Peyer's patch (tissue), 4 donors: ENCODE results near the gene MISP. TPM values are rescaled to one million over a fixed set of nuclear protein-coding genes. Genes with fewer than 3 reads are reported as not detected.
"Not testable (repeated sequence)": the region's sequence is repeated elsewhere in the genome, so short reads cannot be mapped to it uniquely, and the experiment has no call there.

ENCODE experiments used
- DNase-seq, 3 donors: peaks; one replicate each; pipeline ENCODE4 v3.0.0-alpha.2; 2017 to 2019
- H3K27ac ChIP-seq, 4 donors: fragments of 200-600 bp; sonication (generic); one replicate each; pipeline ENCODE4 v1.5.1; 2016 to 2019
- H3K27me3 ChIP-seq, 2 donors: fragments of 200-600 bp; sonication (generic); one replicate each; pipeline ENCODE4 v1.5.1; 2019
- H3K36me3 ChIP-seq, 3 donors: fragments of 200-600 bp; sonication (generic); one replicate each; pipeline ENCODE4 v1.5.1; 2016 to 2019
- H3K4me1 ChIP-seq, 4 donors: fragments of 200-600 bp; sonication (generic); one replicate each; pipeline ENCODE4 v1.5.1; 2016 to 2019
- H3K4me3 ChIP-seq, 4 donors: fragments of 200-600 bp; sonication (generic); 1 replicate in 3 of 4; 2 replicates in 1 of 4; pipeline ENCODE4 v1.5.1; 2016 to 2019; ENCODE audit warnings: mild to moderate bottlenecking in 1 of 4
- H3K9me3 ChIP-seq, 4 donors: fragments of 200-600 bp; sonication (generic); one replicate each; pipeline ENCODE4 v1.5.1; 2016 to 2019; ENCODE audit warnings: mild to moderate bottlenecking in 1 of 4
- POLR2A ChIP-seq, 2 donors: fragments of 450-650 bp; IDR thresholded peaks; one replicate each; pipeline ENCODE4 v1.5.1; 2017; ENCODE audit warnings: antibody characterized with exemption in 2 of 2, mild to moderate bottlenecking in 2 of 2, moderate library complexity in 2 of 2
- total RNA-seq, 4 donors: library from RNA; depleted of rRNA; stranded (reverse); fragments of >200 nt; gene quantifications; one replicate each; pipeline ENCODE4 v1.1.0, GENCODE V29; 2016
- TF ChIP-seq, protein P1 (sequence below), 6 experiments: fragments of 450-650 bp in 4 of 6; fragments of 200-600 bp in 2 of 6; sonication (generic) in 1 of 6; IDR thresholded peaks; one replicate each; pipeline ENCODE4 v1.5.1; 2017 to 2019; ENCODE audit warnings: antibody characterized with exemption in 6 of 6, mild to moderate bottlenecking in 3 of 6, moderate library complexity in 1 of 6

MISP gene, protein sequence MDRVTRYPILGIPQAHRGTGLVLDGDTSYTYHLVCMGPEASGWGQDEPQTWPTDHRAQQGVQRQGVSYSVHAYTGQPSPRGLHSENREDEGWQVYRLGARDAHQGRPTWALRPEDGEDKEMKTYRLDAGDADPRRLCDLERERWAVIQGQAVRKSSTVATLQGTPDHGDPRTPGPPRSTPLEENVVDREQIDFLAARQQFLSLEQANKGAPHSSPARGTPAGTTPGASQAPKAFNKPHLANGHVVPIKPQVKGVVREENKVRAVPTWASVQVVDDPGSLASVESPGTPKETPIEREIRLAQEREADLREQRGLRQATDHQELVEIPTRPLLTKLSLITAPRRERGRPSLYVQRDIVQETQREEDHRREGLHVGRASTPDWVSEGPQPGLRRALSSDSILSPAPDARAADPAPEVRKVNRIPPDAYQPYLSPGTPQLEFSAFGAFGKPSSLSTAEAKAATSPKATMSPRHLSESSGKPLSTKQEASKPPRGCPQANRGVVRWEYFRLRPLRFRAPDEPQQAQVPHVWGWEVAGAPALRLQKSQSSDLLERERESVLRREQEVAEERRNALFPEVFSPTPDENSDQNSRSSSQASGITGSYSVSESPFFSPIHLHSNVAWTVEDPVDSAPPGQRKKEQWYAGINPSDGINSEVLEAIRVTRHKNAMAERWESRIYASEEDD
- 100 to 1,000 TPM; 116 to 828 (median 637) TPM for total RNA-seq

DNA sequence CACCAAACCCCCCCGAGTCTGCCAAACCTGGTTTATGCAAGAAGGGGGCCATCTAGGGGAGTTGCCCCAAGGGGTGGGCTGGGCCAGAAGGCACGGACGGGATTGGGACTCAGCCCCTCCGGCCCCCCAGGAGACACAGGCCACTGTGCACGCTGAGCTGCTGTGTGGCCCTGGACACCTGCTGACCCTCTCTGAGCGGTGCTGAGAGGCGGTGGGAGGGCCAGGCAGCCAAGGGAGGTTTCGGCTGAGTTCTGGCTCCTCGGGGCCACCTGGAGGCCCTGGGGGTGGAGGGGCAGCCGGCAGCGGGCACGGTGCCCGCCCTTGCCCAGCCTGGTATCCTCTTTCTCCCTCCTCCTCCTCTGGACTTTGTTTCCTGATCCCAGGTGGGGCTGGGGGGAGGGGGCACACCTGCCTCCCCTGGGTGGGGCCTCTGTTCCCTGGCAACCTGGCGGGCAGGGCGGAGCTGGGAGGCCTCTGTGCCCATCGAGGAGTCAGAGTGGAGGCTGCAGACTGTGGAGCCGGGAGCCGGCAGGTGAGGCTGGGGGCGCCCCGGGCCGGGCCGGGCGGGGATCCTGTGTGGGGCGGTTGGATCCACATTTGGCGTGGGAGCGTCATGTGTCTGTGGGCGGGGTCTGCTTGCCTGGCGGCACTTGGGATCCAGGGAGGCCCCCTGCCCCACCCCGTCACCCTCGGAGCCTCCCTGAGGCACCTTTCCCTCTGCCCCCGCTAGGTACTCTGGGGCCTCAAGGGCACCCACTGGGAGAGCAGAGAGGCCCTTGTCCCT, at the start of gene MISP:
MISP (plus strand) TSS at position 473 of the 784 bp plus-strand sequence. CDS start 5,835 bp downstream, outside the sequence.
- peak; percentile 84 to 89 for TF ChIP-seq POLR2A (IDR thresholded peaks at IDR 0.05)
- TF ChIP-seq, protein P1, sequence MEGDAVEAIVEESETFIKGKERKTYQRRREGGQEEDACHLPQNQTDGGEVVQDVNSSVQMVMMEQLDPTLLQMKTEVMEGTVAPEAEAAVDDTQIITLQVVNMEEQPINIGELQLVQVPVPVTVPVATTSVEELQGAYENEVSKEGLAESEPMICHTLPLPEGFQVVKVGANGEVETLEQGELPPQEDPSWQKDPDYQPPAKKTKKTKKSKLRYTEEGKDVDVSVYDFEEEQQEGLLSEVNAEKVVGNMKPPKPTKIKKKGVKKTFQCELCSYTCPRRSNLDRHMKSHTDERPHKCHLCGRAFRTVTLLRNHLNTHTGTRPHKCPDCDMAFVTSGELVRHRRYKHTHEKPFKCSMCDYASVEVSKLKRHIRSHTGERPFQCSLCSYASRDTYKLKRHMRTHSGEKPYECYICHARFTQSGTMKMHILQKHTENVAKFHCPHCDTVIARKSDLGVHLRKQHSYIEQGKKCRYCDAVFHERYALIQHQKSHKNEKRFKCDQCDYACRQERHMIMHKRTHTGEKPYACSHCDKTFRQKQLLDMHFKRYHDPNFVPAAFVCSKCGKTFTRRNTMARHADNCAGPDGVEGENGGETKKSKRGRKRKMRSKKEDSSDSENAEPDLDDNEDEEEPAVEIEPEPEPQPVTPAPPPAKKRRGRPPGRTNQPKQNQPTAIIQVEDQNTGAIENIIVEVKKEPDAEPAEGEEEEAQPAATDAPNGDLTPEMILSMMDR (IDR thresholded peaks at IDR 0.05) = no peak
- Histone ChIP-seq H3K27me3 (no peaks in the 10 kb centered on the region), H3K27ac (peak within 1 kb of the TSS in 3 of 4 donors; percentile 98 to 99 (median 98)), H3K36me3 (peaks cover 0 to under 1% (median 0%) of the 10 kb centered on the region in 3 donors), H3K9me3 (peaks cover 0 to 11% (median 0%) of the 10 kb centered on the region in 4 donors), H3K4me3 (peak within 1 kb of the TSS in 3 of 4 donors; percentile 41 to 63 (median 58)), H3K4me1 (peaks cover 0 to 26% (median 0%) of the 10 kb centered on the region in 4 donors)
- DNase-seq = peak in 2 of 3 donors; percentile 91 to 98

DNA sequence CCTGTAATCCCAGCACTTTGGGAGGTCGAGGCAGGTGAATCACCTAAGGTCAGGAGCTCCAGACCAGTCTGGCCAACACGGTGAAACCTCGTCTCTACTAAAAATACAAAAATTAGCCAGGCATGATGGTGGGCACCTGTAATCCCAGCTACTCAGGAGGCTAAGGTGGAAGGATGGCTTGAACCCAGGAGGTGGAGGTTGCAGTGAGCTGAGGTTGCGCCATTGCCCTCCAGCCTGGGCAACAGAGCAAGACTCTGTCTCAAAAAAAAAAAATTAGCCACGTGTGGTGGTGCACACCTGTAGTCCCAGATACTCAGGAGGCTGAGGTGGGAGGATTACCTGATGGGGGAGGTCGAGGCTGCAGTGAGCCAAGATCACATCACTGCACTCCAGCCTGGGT, 48.1 kb upstream of the MISP start:
- peak overlapping the region in 1 of 4 donors; percentile 24 for H3K4me3 ChIP-seq

DNA sequence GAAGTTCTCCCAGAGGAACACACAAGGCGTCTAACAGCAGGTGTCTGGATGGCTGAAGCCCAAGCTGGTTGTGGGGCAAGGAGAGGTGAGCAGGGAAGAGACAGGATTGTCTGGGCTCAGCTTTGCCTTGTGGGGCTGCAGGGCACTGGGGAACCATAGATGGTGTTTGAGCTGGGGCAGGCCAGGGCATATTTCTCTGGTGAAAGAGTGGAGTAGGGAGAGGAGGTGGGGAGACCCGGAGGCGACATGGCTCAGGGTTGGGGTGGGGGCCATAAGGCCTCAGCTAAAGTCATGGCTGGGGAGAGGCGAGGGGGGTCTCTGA, 47.6 kb upstream of the MISP start:
- no peak for DNase-seq
- peaks cover 0 to 8% of the 10 kb centered on the region in 2 donors for H3K27me3 ChIP-seq
- peaks cover 0 to 7% (median 2%) of the 10 kb centered on the region in 4 donors for H3K4me1 ChIP-seq
- H3K36me3 ChIP-seq = no peaks in the 10 kb centered on the region
- H3K27ac ChIP-seq = peak overlapping the region in 1 of 4 donors; percentile 33
- peaks cover 0 to 6% (median 0%) of the 10 kb centered on the region in 4 donors for H3K9me3 ChIP-seq
- no peak for TF ChIP-seq POLR2A (IDR thresholded peaks at IDR 0.05)
- TF ChIP-seq, protein P1 (IDR thresholded peaks at IDR 0.05) = no peak
- peak overlapping the region in 2 of 4 donors; percentile 24 to 27 for H3K4me3 ChIP-seq

More for the DNA sequence above, 48.1 kb upstream of the MISP start:
- H3K36me3 ChIP-seq, DNase-seq, H3K27ac ChIP-seq, H3K9me3 ChIP-seq, H3K27me3 ChIP-seq, H3K4me1 ChIP-seq: not testable (repeated sequence)

DNA sequence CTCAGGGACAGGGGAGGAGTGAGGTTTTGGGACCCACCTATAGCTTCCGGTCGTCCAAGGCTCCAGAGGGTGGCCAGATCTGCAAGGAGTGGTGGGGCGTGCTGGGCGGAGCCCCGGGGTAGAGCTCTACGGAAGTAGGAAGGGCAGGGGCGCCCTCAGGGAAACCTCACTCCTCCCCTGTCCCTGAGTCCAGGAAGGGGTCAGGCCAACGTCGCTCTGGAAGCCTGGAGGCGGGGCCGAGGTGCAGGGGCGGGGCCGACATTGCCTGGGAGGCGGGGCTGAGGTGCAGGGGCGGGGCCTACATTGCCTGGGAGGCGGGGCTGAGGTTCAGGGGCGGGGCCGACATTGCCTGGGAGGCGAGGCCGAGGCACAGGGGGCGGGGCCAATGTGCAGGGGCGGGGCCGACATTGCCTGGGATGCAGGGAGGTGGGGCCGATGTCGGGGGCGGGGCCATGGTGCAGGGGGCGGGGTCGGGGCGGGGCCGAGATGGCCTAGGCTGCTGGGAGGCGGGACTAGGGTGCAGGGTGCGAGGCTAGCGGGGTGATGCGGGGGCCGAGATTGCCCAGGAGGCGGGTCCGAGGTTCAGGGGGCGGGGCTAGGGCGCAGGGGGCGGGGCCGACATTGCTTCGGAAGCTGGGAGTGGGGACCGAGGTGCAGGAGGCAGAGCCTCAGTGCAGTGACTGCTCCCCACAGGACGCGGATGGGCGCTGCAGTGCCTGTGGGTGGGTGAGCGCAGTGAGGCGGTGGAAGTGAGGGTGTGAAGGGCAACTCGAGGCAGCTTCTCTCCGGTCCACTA, 47.1 kb upstream of the MISP start:
- Histone ChIP-seq H3K4me1 (peaks cover 0 to 7% (median 3%) of the 10 kb centered on the region in 4 donors), H3K36me3 (no peaks in the 10 kb centered on the region), H3K4me3 (peak overlapping the region in 2 of 4 donors; percentile 24 to 27), H3K9me3 (peaks cover 0 to 6% (median 0%) of the 10 kb centered on the region in 4 donors), H3K27me3 (peaks cover 0 to 9% of the 10 kb centered on the region in 2 donors), H3K27ac (peak overlapping the region in 1 of 4 donors; percentile 33)
- DNase-seq = peak; percentile 23 to 86 (median 81)
- TF ChIP-seq POLR2A (IDR thresholded peaks at IDR 0.05) = peak in 1 of 2 donors; percentile 35
- TF ChIP-seq, protein P1 (IDR thresholded peaks at IDR 0.05) = peak in 1 of 6 experiments; percentile 7

DNA sequence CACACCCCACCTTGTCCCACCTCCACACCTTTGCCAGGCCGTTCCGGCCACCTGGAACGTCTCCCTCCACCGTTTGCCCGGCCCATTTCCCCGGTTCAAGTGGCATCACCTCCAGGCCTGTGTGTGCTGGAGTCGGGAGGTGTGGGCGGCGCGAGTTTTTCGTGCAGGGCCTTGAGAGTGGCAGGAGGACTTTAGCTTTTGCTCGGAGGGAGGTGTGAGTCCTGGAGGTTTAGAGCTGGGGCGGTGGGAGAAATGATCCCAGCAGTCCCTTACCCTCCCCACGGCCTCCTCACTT, 46.5 kb upstream of the MISP start:
- TF ChIP-seq POLR2A (IDR thresholded peaks at IDR 0.05) = no peak
- TF ChIP-seq, protein P1 (IDR thresholded peaks at IDR 0.05) = no peak
- Histone ChIP-seq H3K4me3 (peak overlapping the region in 1 of 4 donors; percentile 21), H3K36me3 (no peaks in the 10 kb centered on the region), H3K9me3 (peaks cover 0 to 6% (median 0%) of the 10 kb centered on the region in 4 donors), H3K27me3 (peaks cover 0 to 9% of the 10 kb centered on the region in 2 donors), H3K4me1 (peaks cover 0 to 11% (median 3%) of the 10 kb centered on the region in 4 donors), H3K27ac (peak overlapping the region in 1 of 4 donors; percentile 19)
- no peak for DNase-seq
